ENCODE measurements around the gene THSD4. TPM values are rescaled to one million over a fixed set of nuclear protein-coding genes. Genes with fewer than 3 reads are reported as not detected.

THSD4 gene
- total and polyA plus RNA-seq, 4 donors, result 6.0 to 42.4 (median 18.5) TPM

GRCh38 chr15:71463156-71463665 lies 347.9 kb downstream of the THSD4 start:
- Histone ChIP-seq H3K27ac (ENCODE audit: low read depth in 1 of 2, low read length in 1 of 2) (no peak overlapping the region), H3K27me3 (ENCODE audit: control insufficient read depth in 3 of 3, insufficient read depth in 3 of 3, low read length in 2 of 3) (no peaks in the 10 kb centered on the region), H3K4me1 (ENCODE audit: control insufficient read depth in 5 of 5, insufficient read depth in 5 of 5, low read length in 5 of 5) (peaks cover 0 to 8% (median 0%) of the 10 kb centered on the region in 5 donors), H3K9me3 (ENCODE audit: control insufficient read depth in 4 of 4, insufficient read depth in 3 of 4, low read length in 3 of 4) (no peaks in the 10 kb centered on the region), H3K9ac (ENCODE audit: insufficient read depth in 1 of 2, low read length in 2 of 2) (no peak overlapping the region), H3K36me3 (ENCODE audit: control insufficient read depth in 4 of 4, insufficient read depth in 4 of 4, low read length in 4 of 4) (no peaks in the 10 kb centered on the region), H3K4me3 (no peak overlapping the region)
- no peak for DNase-seq
- 92 to 96% methylated on average over 6 of the region's 6 CpGs for WGBS, 2 donors
- no peak for TF ChIP-seq CTCF (IDR thresholded peaks at IDR 0.05; ENCODE audit: control extremely low read depth, extremely low read depth)
- ATAC-seq (ENCODE audit: insufficient read depth, low FRiP score), result no peak

GRCh38 chr15:71465131-71465955 lies 350.1 kb downstream of the THSD4 start:
- ATAC-seq (ENCODE audit: insufficient read depth, low FRiP score) (no peak), DNase-seq (no peak)
- TF ChIP-seq CTCF (IDR thresholded peaks at IDR 0.05; ENCODE audit: control extremely low read depth, extremely low read depth), result no peak
- WGBS, 2 donors, result 85 to 89% methylated on average over 3 of the region's 3 CpGs
- H3K27me3 ChIP-seq (ENCODE audit: control insufficient read depth in 3 of 3, insufficient read depth in 3 of 3, low read length in 2 of 3), result no peaks in the 10 kb centered on the region
- H3K4me1 ChIP-seq (ENCODE audit: control insufficient read depth in 5 of 5, insufficient read depth in 5 of 5, low read length in 5 of 5), result peaks cover 0 to 11% (median 0%) of the 10 kb centered on the region in 5 donors
- no peaks in the 10 kb centered on the region for H3K36me3 ChIP-seq (ENCODE audit: control insufficient read depth in 4 of 4, insufficient read depth in 4 of 4, low read length in 4 of 4)
- H3K9me3 ChIP-seq (ENCODE audit: control insufficient read depth in 4 of 4, insufficient read depth in 3 of 4, low read length in 3 of 4), result no peaks in the 10 kb centered on the region
- H3K9ac ChIP-seq (ENCODE audit: insufficient read depth in 1 of 2, low read length in 2 of 2), result no peak overlapping the region
- no peak overlapping the region for H3K4me3 ChIP-seq
- no peak overlapping the region for H3K27ac ChIP-seq (ENCODE audit: low read depth in 1 of 2, low read length in 1 of 2)

- TF ChIP-seq CTCF (IDR thresholded peaks at IDR 0.05; ENCODE audit: control extremely low read depth, extremely low read depth), result no peak
- no peaks in the 10 kb centered on the region for H3K9me3 ChIP-seq (ENCODE audit: control insufficient read depth in 4 of 4, insufficient read depth in 3 of 4, low read length in 3 of 4)
- H3K4me3 ChIP-seq, result no peak overlapping the region
- WGBS, 2 donors, result 96% methylated on average over 1 of the region's 1 CpG
- DNase-seq (no peak), ATAC-seq (ENCODE audit: insufficient read depth, low FRiP score) (no peak)
- no peaks in the 10 kb centered on the region for H3K27me3 ChIP-seq (ENCODE audit: control insufficient read depth in 3 of 3, insufficient read depth in 3 of 3, low read length in 2 of 3)
- H3K36me3 ChIP-seq (ENCODE audit: control insufficient read depth in 4 of 4, insufficient read depth in 4 of 4, low read length in 4 of 4), result no peaks in the 10 kb centered on the region
- H3K4me1 ChIP-seq (ENCODE audit: control insufficient read depth in 5 of 5, insufficient read depth in 5 of 5, low read length in 5 of 5), result peaks cover 0 to 14% (median 2%) of the 10 kb centered on the region in 5 donors
- no peak overlapping the region for H3K9ac ChIP-seq (ENCODE audit: insufficient read depth in 1 of 2, low read length in 2 of 2)
- no peak overlapping the region for H3K27ac ChIP-seq (ENCODE audit: low read depth in 1 of 2, low read length in 1 of 2)
These were observed 353.4 kb downstream of the THSD4 start for GRCh38 chr15:71468715-71469114.

All from lung (tissue), 12 donors.